Retinal pigment epithelial cell (primary cell): ENCODE results near the gene EPB41L3.

Experiments used
- DNase-seq: peaks from one replicate; pipeline ENCODE4 v3.0.0-alpha.2; 2010; ENCODE audit warnings: low read depth
- H3K4me3 ChIP-seq: 2 replicates; pipeline ENCODE4 v1.5.1; 2011; ENCODE audit warnings: mild to moderate bottlenecking, low read length, control low read depth, moderate library complexity
- CTCF ChIP-seq: conservative IDR thresholded peaks from 2 replicates; pipeline ENCODE4 v1.5.1; 2011; ENCODE audit warnings: low read depth, low read length, control low read depth, inconsistent platforms

The EPB41L3 gene

GRCh38 chr18:5419030-5419429, 124.8 kb downstream of the EPB41L3 start:
- no peak for DNase-seq
- TF ChIP-seq CTCF, result no peak
- H3K4me3 ChIP-seq, result no peak overlapping the region

GRCh38 chr18:5417342-5417741, 126.5 kb downstream of the EPB41L3 start:
- no peak for TF ChIP-seq CTCF
- no peak for DNase-seq
- no peak overlapping the region for H3K4me3 ChIP-seq

GRCh38 chr18:5416112-5416511, 127.7 kb downstream of the EPB41L3 start:
- TF ChIP-seq CTCF, result no peak
- no peak for DNase-seq
- no peak overlapping the region for H3K4me3 ChIP-seq

DNA sequence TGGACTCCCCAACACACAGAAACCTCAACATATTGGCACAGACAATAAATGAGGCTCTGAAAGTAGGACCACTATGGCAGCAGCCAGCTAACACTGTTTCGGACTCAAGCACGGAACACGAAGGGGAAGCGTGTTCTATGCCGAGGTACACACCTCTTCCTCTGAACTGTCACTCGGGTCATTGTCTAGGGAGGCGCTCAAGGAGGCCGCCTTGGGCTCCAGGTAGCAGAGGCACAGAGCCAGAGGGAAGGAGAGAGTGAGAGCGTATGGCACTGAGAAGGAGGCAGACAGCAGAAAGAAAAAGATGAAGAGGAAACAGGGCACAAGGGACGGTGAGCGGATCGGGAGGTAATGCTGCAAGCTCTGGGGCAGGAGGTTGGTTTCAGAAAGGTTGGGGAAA, 128.1 kb downstream of the EPB41L3 start:
- H3K4me3 ChIP-seq, result no peak overlapping the region
- TF ChIP-seq CTCF, result no peak
- no peak for DNase-seq

GRCh38 chr18:5415031-5415430, 128.8 kb downstream of the EPB41L3 start:
- DNase-seq, result no peak
- no peak overlapping the region for H3K4me3 ChIP-seq
- TF ChIP-seq CTCF, result no peak

GRCh38 chr18:5414546-5414945, 129.3 kb downstream of the EPB41L3 start:
- no peak for TF ChIP-seq CTCF
- H3K4me3 ChIP-seq, result no peak overlapping the region
- DNase-seq, result no peak

DNA sequence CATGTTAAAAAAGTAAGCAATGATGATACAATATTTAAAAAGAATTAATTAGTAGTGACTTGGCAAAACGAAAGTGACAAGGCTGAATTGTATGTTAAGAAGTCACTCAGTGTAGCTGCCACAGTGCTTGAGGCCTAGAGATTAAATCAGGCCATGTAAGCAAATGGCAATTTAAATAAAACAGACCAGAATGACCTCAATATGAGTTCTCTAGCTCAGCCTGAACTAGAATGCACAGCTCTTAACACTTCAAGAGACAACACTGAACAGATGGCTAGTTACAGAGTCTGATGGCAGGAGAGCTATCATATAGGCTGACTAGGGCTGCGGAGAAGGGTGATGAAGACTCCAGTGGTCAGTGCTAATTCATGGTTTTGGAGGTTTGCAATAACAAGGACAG, 130.3 kb downstream of the EPB41L3 start:
- no peak for TF ChIP-seq CTCF
- no peak for DNase-seq
- no peak overlapping the region for H3K4me3 ChIP-seq
